NCI-H1436 treated with DMSO at 0.1 percent for 48 hours (cell line): Measurements from ENCODE around the gene MAPK8IP2.
"Not testable (repeated sequence)": the region's sequence is repeated elsewhere in the genome, so short reads cannot be mapped to it uniquely, and the experiment has no call there.

Experiments
- DNase-seq: peaks from one replicate; lab custom pipeline; 2025; lab: John Stamatoyannopoulos, UW

Gene MAPK8IP2

GRCh38 chr22:50635591-50635990 is 35.0 kb downstream of the MAPK8IP2 start:
- no peak for DNase-seq

- not testable (repeated sequence) for DNase-seq
These were observed 39.7 kb downstream of the MAPK8IP2 start for GRCh38 chr22:50640296-50640695.

GRCh38 chr22:50640857-50641647 is 40.5 kb downstream of the MAPK8IP2 start:
- no peak for DNase-seq

- no peak for DNase-seq
These were observed 41.4 kb downstream of the MAPK8IP2 start for GRCh38 chr22:50641696-50642607.

- DNase-seq, result not testable (repeated sequence)
These were observed 42.6 kb downstream of the MAPK8IP2 start for GRCh38 chr22:50643021-50643820.

- DNase-seq, result not testable (repeated sequence)
These were observed 43.2 kb downstream of the MAPK8IP2 start for GRCh38 chr22:50643821-50644101.

GRCh38 chr22:50653256-50653655 is 52.7 kb downstream of the MAPK8IP2 start:
- no peak for DNase-seq

GRCh38 chr22:50654664-50655063 is 54.1 kb downstream of the MAPK8IP2 start:
- not testable (repeated sequence) for DNase-seq

- DNase-seq, result no peak
These were observed 55.8 kb downstream of the MAPK8IP2 start for GRCh38 chr22:50656122-50657070.

GRCh38 chr22:50657925-50658324 is 57.3 kb downstream of the MAPK8IP2 start:
- DNase-seq, result no peak

- DNase-seq, result not testable (repeated sequence)
These were observed 59.1 kb downstream of the MAPK8IP2 start for GRCh38 chr22:50659711-50660110.

GRCh38 chr22:50660306-50660705 is 59.7 kb downstream of the MAPK8IP2 start:
- no peak for DNase-seq
